Activated naive CD4-positive, alpha-beta T cell treated with anti-CD3 and anti-CD28 coated beads, Interleukin-2, amount 10 ng/mL, durations not matched to agents 7 days and 5 days (primary cell): Measurements from ENCODE around the gene ZNF429.
A peak's percentile ranks its signal among the peaks of the same experiment; 100 is the strongest.
"Not testable (repeated sequence)": the region's sequence is repeated elsewhere in the genome, so short reads cannot be mapped to it uniquely, and the experiment has no call there.

Source experiments
- CTCF ChIA-PET: fragments of 350-600 bp; sonication (Branson Sonifier 250); formaldehyde crosslinking; loops from one replicate; lab custom pipeline; 2021; ENCODE audit warnings: antibody characterized with exemption; lab: Charles Lee
- DNase-seq: peaks from one replicate; pipeline ENCODE4 v3.0.0-alpha.2; 2020
- H3K27ac Mint-ChIP-seq: one replicate; pipeline ENCODE4 v1.8.0; 2021; ENCODE audit warnings: mild to moderate bottlenecking, moderate library complexity, mixed read lengths
- H3K27me3 Mint-ChIP-seq: one replicate; pipeline ENCODE4 v1.8.0; 2021; ENCODE audit warnings: mild to moderate bottlenecking, mixed read lengths
- H3K36me3 Mint-ChIP-seq: one replicate; pipeline ENCODE4 v1.8.0; 2021; ENCODE audit warnings: mixed read lengths
- H3K4me1 Mint-ChIP-seq: one replicate; pipeline ENCODE4 v1.8.0; 2021; ENCODE audit warnings: mixed read lengths
- H3K4me3 Mint-ChIP-seq: one replicate; pipeline ENCODE4 v1.8.0; 2021; ENCODE audit warnings: mild to moderate bottlenecking, moderate library complexity, mixed read lengths
- H3K9me3 Mint-ChIP-seq: one replicate; pipeline ENCODE4 v1.8.0; 2021; ENCODE audit warnings: mixed read lengths

ZNF429 gene

GRCh38 chr19:21505459-21506451 lies at the start of gene ZNF429:
Gene ZNF429, plus strand, starts transcription at chr19:21505602. Its CDS starts 170 bp downstream, at chr19:21505772.
- DNase-seq: peak; percentile 95
- H3K4me1 Mint-ChIP-seq: peaks cover 29% of the 10 kb centered on the region
- peaks cover 44% of the 10 kb centered on the region for H3K36me3 Mint-ChIP-seq
- peak within 1 kb of the TSS; percentile 99 for H3K27ac Mint-ChIP-seq
- peak within 1 kb of the TSS; percentile 100 for H3K4me3 Mint-ChIP-seq
- CTCF ChIA-PET: interaction anchor here (0.6 to 1.2 kb wide), 5 partner anchors 25 to 348 kb away, joined by 3 to 4 read pairs (median 3); no protein-coding TSS in a partner anchor
- H3K27me3 Mint-ChIP-seq: no peaks in the 10 kb centered on the region
- H3K9me3 Mint-ChIP-seq: peaks cover 22% of the 10 kb centered on the region

GRCh38 chr19:21460686-21461085 lies 44.7 kb upstream of the ZNF429 start:
- CTCF ChIA-PET: no interaction called here
- Mint-ChIP-seq H3K9me3 (peaks cover 26% of the 10 kb centered on the region), H3K4me1 (peaks cover 8% of the 10 kb centered on the region), H3K36me3 (peaks cover 15% of the 10 kb centered on the region), H3K27ac (no peak overlapping the region), H3K27me3 (peaks cover 7% of the 10 kb centered on the region), H3K4me3 (no peak overlapping the region)
- no peak for DNase-seq

- CTCF ChIA-PET: no interaction called here
- Mint-ChIP-seq H3K9me3 (peaks cover 19% of the 10 kb centered on the region), H3K4me1 (peaks cover 8% of the 10 kb centered on the region), H3K4me3 (peak overlapping the region; percentile 3), H3K36me3 (peaks cover 12% of the 10 kb centered on the region), H3K27ac (no peak overlapping the region), H3K27me3 (peaks cover 7% of the 10 kb centered on the region)
- no peak for DNase-seq
Observed at GRCh38 chr19:21462540-21462939, 42.9 kb upstream of the ZNF429 start.

- peaks cover 8% of the 10 kb centered on the region for H3K36me3 Mint-ChIP-seq
- peaks cover 15% of the 10 kb centered on the region for H3K9me3 Mint-ChIP-seq
- peak; percentile 71 for DNase-seq
- H3K4me1 Mint-ChIP-seq: peaks cover 8% of the 10 kb centered on the region
- CTCF ChIA-PET: interaction anchor here (1.0 kb wide), 1 partner anchor 42 kb away, joined by 3 read pairs; the partner anchor contains the start of gene ZNF429
- peak overlapping the region; percentile 88 for H3K4me3 Mint-ChIP-seq
- H3K27me3 Mint-ChIP-seq: peaks cover 7% of the 10 kb centered on the region
- H3K27ac Mint-ChIP-seq: peak overlapping the region; percentile 84
Observed at GRCh38 chr19:21463449-21464105, 41.8 kb upstream of the ZNF429 start.

GRCh38 chr19:21466627-21467026 lies 38.8 kb upstream of the ZNF429 start:
- DNase-seq: no peak
- Mint-ChIP-seq H3K27me3 (peaks cover 7% of the 10 kb centered on the region), H3K4me3 (no peak overlapping the region), H3K36me3 (peaks cover 4% of the 10 kb centered on the region), H3K4me1 (peaks cover 8% of the 10 kb centered on the region), H3K9me3 (peaks cover 11% of the 10 kb centered on the region), H3K27ac (no peak overlapping the region)
- CTCF ChIA-PET: no interaction called here

- peaks cover 6% of the 10 kb centered on the region for H3K9me3 Mint-ChIP-seq
- CTCF ChIA-PET: interaction anchor here (0.6 kb wide), 1 partner anchor 909 kb away, joined by 5 read pairs; no protein-coding TSS in a partner anchor
- H3K4me1 Mint-ChIP-seq: peaks cover 3% of the 10 kb centered on the region
- H3K36me3 Mint-ChIP-seq: peaks cover 2% of the 10 kb centered on the region
- H3K27me3 Mint-ChIP-seq: peaks cover under 1% of the 10 kb centered on the region
- no peak overlapping the region for H3K27ac Mint-ChIP-seq
- H3K4me3 Mint-ChIP-seq: no peak overlapping the region
- DNase-seq: no peak
Observed at GRCh38 chr19:21468791-21469190, 36.6 kb upstream of the ZNF429 start.

- no peaks in the 10 kb centered on the region for H3K27me3 Mint-ChIP-seq
- no peak overlapping the region for H3K4me3 Mint-ChIP-seq
- H3K36me3 Mint-ChIP-seq: peaks cover 2% of the 10 kb centered on the region
- CTCF ChIA-PET: no interaction called here
- H3K4me1 Mint-ChIP-seq: peaks cover 8% of the 10 kb centered on the region
- peaks cover 11% of the 10 kb centered on the region for H3K9me3 Mint-ChIP-seq
- no peak overlapping the region for H3K27ac Mint-ChIP-seq
- DNase-seq: no peak
Observed at GRCh38 chr19:21472507-21472906, 32.9 kb upstream of the ZNF429 start.

GRCh38 chr19:21474671-21475181 lies 30.7 kb upstream of the ZNF429 start:
- peak; percentile 82 for DNase-seq
- CTCF ChIA-PET: interaction anchor here (1.1 kb wide), 1 partner anchor 9 kb away, joined by 5 read pairs; no protein-coding TSS in a partner anchor
- Mint-ChIP-seq H3K4me3 (peak overlapping the region; percentile 62), H3K27me3 (no peaks in the 10 kb centered on the region), H3K4me1 (peaks cover 8% of the 10 kb centered on the region), H3K9me3 (peaks cover 11% of the 10 kb centered on the region), H3K36me3 (peaks cover 2% of the 10 kb centered on the region), H3K27ac (no peak overlapping the region)

GRCh38 chr19:21482361-21482760 lies 23.0 kb upstream of the ZNF429 start:
- CTCF ChIA-PET: interaction anchor here (0.9 kb wide), 1 partner anchor 13 kb away, joined by 4 read pairs; no protein-coding TSS in a partner anchor
- not testable (repeated sequence) for H3K27me3 Mint-ChIP-seq, DNase-seq, H3K4me1 Mint-ChIP-seq, H3K27ac Mint-ChIP-seq, H3K36me3 Mint-ChIP-seq, H3K9me3 Mint-ChIP-seq, H3K4me3 Mint-ChIP-seq

GRCh38 chr19:21482863-21483276 lies 22.5 kb upstream of the ZNF429 start:
- CTCF ChIA-PET: interaction anchor here (0.6 to 1.7 kb wide), 4 partner anchors 12 to 559 kb away, joined by 4 to 8 read pairs (median 4); no protein-coding TSS in a partner anchor
- Mint-ChIP-seq H3K9me3 (peaks cover 9% of the 10 kb centered on the region), H3K4me1 (peaks cover 3% of the 10 kb centered on the region), H3K36me3 (peaks cover 4% of the 10 kb centered on the region), H3K27ac (no peak overlapping the region), H3K27me3 (no peaks in the 10 kb centered on the region), H3K4me3 (no peak overlapping the region)
- peak; percentile 81 for DNase-seq

GRCh38 chr19:21483589-21484170 lies 21.7 kb upstream of the ZNF429 start:
- DNase-seq: peak; percentile 76
- H3K4me1 Mint-ChIP-seq: peaks cover 3% of the 10 kb centered on the region
- peak overlapping the region; percentile 10 for H3K4me3 Mint-ChIP-seq
- H3K36me3 Mint-ChIP-seq: peaks cover 8% of the 10 kb centered on the region
- CTCF ChIA-PET: interaction anchor here (0.6 to 1.7 kb wide), 7 partner anchors 9 to 1816 kb away, joined by 3 to 8 read pairs (median 4); no protein-coding TSS in a partner anchor
- H3K9me3 Mint-ChIP-seq: peaks cover 14% of the 10 kb centered on the region
- H3K27me3 Mint-ChIP-seq: no peaks in the 10 kb centered on the region
- no peak overlapping the region for H3K27ac Mint-ChIP-seq

GRCh38 chr19:21484631-21485030 lies 20.8 kb upstream of the ZNF429 start:
- H3K27me3 Mint-ChIP-seq: no peaks in the 10 kb centered on the region
- H3K36me3 Mint-ChIP-seq: peaks cover 8% of the 10 kb centered on the region
- no peak for DNase-seq
- peaks cover 3% of the 10 kb centered on the region for H3K4me1 Mint-ChIP-seq
- CTCF ChIA-PET: interaction anchor here (0.7 to 1.5 kb wide), 3 partner anchors 10 to 141 kb away, joined by 3 to 5 read pairs (median 5); no protein-coding TSS in a partner anchor
- peaks cover 18% of the 10 kb centered on the region for H3K9me3 Mint-ChIP-seq
- no peak overlapping the region for H3K4me3 Mint-ChIP-seq
- H3K27ac Mint-ChIP-seq: no peak overlapping the region

GRCh38 chr19:21485926-21486325 lies 19.5 kb upstream of the ZNF429 start:
- DNase-seq: no peak
- Mint-ChIP-seq H3K4me1 (peaks cover 3% of the 10 kb centered on the region), H3K9me3 (peaks cover 24% of the 10 kb centered on the region), H3K36me3 (peaks cover 8% of the 10 kb centered on the region), H3K4me3 (no peak overlapping the region), H3K27ac (no peak overlapping the region), H3K27me3 (no peaks in the 10 kb centered on the region)
- CTCF ChIA-PET: no interaction called here
